HG03175 (cell line): Measurements from ENCODE around the gene MID2.
"Not testable (repeated sequence)": the region's sequence is repeated elsewhere in the genome, so short reads cannot be mapped to it uniquely, and the experiment has no call there.

Source experiments
- ATAC-seq: cut with Tn5 transposase; IDR thresholded peaks from one replicate; pipeline ENCODE4 v1.9.1; 2021; ENCODE audit warnings: mild to moderate bottlenecking, moderate library complexity; ENCODE audit not compliant: unreplicated experiment

MID2 gene

DNA sequence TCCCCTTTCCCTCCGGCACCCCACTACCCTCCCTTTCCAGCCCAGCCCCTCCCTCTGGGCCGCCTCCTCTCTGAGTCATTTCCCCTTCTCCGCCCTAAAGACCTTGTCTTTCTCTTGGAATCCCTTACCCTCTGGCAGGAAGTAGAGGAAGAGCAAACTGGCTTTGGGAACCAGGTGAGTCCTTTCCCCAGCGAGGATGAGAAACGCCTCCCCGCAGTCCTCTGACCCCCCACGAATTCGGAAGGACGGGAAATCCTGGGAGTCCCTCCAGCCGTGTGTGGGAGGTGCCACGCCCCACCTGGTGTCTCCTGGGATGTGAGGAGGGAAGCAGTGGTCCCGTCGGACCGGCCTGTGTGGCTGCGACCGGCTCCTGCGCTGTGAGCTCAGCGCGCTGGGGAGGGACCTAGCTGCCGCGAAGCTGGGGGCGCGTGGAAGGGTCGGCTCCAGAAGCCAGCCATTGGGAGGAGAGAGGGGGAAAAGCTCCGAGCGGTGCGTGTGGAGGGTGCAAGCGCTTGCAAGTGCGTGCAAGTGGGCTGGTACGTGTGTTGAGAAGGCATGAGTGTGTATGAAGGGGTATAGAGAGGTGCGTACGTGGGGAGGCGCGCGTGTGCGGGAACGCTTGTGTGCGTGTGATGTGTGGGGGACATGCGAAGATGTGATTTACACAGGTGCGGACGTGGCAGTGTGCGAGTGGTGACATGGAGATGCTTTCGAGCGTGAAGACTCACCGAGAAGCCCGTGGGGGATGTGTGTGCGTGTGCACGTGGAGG lies 110.2 kb downstream of the MID2 start:
- no peak for ATAC-seq

DNA sequence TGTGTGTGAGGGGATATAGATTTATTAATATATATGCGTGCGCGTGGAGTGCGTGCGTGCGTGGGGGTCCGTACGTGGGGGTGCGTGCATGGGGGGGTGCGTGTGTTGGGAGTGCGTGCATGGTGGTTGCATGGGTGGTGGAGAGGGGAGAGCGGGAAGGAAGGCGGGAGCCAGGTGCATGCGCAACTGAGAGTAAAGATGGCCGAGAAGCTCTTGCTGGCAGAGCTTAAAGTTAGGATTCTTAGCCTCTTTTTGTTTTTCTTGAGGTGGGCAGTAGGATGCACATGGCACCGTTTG lies 110.7 kb downstream of the MID2 start:
- no peak for ATAC-seq

DNA sequence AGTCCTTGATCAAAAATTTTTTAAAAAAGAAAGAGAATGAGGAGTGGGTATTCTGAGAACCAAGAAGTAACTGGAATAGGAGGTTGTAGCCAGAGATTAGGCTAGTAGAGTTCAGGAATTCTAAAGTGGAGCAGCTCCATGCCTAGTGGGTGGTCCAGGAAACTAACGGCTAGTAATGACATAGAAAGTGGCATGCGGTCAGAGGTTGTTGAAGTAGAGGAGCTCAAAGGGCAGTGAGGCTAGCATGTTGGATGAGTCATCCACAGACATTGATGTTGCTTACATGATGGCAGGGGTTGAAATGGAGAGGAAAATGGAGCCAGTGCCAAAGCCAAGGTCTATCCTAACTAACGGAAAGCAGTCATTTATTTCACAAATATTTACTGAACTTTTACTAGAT lies 114.4 kb downstream of the MID2 start:
- ATAC-seq, result no peak

DNA sequence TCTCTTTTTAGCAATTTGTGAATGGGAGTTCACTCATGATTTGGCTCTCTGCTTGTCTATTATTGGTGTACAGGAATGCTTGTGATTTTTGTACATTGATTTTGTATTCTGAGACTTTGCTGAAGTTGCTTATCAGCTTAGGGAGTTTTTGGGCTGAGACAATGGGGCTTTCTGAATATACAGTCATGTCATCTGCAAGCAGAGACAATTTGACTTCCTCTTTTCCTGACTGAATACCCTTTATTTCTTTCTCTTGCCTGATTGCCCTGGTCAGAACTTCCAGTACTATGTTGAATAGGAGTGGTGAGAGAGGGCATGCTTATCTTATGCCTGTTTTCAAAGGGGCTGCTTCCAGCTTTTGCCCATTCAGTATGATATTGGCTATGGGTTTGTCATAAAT lies 129.7 kb downstream of the MID2 start:
- ATAC-seq, result not testable (repeated sequence)

DNA sequence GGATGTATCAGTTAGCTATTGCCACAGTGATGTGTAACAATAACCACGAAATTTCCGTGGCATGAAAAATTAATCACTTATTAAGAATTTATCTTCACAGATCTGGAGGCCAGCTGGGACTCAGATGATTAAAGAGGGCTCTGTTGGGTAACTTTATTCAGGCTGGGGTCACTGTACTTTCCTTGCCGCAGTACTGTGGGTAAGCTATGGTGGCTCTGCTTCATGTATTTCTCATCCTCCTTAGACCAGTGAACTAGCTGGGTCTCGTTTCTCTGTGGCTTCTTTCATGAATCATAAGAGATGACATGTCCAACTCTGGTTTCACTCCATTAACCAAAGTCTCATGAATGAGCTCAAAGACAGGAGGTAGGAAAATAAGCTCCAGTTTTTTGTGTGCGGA lies 143.0 kb downstream of the MID2 start:
- ATAC-seq, result no peak

DNA sequence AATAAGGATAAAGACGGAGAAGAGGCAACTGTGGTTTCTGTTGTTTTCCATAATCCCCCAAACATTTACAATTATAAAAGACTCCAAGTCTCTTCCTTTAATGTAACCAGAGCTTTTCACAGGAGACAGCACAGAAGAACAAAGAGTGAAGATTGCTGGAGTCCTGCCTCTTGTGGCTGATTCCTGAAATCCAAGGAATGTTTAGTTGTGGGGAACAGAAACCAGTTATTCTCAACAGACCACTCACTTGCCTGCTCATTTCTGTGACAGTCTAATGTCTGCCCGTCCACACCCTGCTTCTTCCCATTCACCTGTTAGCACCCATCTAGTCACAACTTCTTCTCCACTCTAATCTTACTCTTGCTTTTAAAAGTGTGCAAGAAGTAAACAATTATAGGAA lies 144.4 kb downstream of the MID2 start:
- no peak for ATAC-seq

DNA sequence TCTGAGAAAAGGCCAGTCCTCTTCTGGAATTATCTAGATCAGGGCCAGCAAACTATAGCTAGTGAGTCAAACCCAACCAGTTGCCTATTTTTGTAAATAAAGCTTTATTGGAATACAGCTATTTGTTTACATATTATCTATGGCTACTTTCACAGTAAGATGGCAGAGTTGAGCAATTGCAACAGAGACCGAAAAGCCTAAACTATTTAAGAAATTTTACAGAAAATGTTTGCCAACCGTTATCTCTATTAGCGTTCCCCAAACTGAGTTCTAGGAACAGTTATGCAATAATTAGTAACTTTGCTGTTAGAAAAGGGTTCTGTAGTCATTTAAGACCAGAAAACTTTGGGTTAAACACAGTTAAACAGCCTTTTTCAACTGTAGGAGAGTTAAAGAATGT lies 146.0 kb downstream of the MID2 start:
- no peak for ATAC-seq
